DOHH2 (cell line): ENCODE measurements around the gene COL27A1.

Experiments used
- EZH2phosphoT487 ChIP-seq: fragments of 200-600 bp; sonication (generic); IDR thresholded peaks from 2 replicates; pipeline ENCODE4 v1.6.1; 2017; ENCODE audit warnings: borderline replicate concordance, mild to moderate bottlenecking, antibody characterized with exemption, low read length, moderate library complexity, mixed read lengths
- TF ChIP-seq, protein P1 (sequence below): fragments of 200-600 bp; sonication (generic); IDR thresholded peaks from one replicate; pipeline ENCODE4 v1.5.1; 2014; ENCODE audit warnings: antibody characterized with exemption, mild to moderate bottlenecking, low read depth, low read length; ENCODE audit not compliant: poor library complexity, severe bottlenecking

DNA sequence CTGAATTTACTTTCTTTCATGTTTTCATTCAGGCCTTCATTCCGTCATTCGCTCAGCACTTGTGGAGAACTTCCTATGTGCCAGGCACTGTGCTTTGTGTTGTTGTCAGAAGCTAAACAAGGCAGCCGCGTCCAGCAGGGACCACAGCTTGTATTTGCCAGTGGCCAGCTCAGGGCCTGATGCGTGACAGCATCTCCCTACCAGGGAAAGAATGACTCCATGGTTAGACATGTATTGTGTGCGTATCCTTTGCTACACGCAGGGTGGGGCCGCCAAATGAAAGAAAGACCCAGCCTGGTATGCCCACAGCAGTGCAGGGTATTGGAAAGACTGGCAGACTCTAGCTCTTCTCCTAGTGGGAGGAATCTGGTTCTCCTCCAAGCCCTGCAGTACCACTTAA lies 4.7 kb upstream of the COL27A1 start:
- TF ChIP-seq, protein P1, sequence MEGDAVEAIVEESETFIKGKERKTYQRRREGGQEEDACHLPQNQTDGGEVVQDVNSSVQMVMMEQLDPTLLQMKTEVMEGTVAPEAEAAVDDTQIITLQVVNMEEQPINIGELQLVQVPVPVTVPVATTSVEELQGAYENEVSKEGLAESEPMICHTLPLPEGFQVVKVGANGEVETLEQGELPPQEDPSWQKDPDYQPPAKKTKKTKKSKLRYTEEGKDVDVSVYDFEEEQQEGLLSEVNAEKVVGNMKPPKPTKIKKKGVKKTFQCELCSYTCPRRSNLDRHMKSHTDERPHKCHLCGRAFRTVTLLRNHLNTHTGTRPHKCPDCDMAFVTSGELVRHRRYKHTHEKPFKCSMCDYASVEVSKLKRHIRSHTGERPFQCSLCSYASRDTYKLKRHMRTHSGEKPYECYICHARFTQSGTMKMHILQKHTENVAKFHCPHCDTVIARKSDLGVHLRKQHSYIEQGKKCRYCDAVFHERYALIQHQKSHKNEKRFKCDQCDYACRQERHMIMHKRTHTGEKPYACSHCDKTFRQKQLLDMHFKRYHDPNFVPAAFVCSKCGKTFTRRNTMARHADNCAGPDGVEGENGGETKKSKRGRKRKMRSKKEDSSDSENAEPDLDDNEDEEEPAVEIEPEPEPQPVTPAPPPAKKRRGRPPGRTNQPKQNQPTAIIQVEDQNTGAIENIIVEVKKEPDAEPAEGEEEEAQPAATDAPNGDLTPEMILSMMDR, result no peak
- TF ChIP-seq EZH2phosphoT487, result no peak
